Stimulated activated CD4-positive, alpha-beta T cell treated with anti-CD3 and anti-CD28 coated beads, Interleukin-15, amount 100 ng/mL, for 1 hour (primary cell): ENCODE results near the gene DGKB.
"Not testable (repeated sequence)": the region's sequence is repeated elsewhere in the genome, so short reads cannot be mapped to it uniquely, and the experiment has no call there.

Experiments used
- DNase-seq, 2 donors: peaks; one replicate each; pipeline ENCODE4 v3.0.0-alpha.2; 2020; ENCODE audit warnings: low read depth in 1 of 2, low spot score in 1 of 2

Gene DGKB

GRCh38 chr7:14478834-14479510 is 423.6 kb downstream of the DGKB start:
- no peak for DNase-seq

GRCh38 chr7:14461716-14462115 is 440.8 kb downstream of the DGKB start:
- DNase-seq, result not testable (repeated sequence)

- not testable (repeated sequence) for DNase-seq
Observed at GRCh38 chr7:14458846-14459245, 443.7 kb downstream of the DGKB start.

GRCh38 chr7:14457568-14458453 is 444.7 kb downstream of the DGKB start:
- no peak for DNase-seq

- no peak for DNase-seq
Observed at GRCh38 chr7:14449291-14449690, 453.3 kb downstream of the DGKB start.

- no peak for DNase-seq
Observed at GRCh38 chr7:14446829-14447228, 455.7 kb downstream of the DGKB start.

GRCh38 chr7:14446219-14446618 is 456.3 kb downstream of the DGKB start:
- no peak for DNase-seq

- no peak for DNase-seq
Observed at GRCh38 chr7:14438366-14438765, 464.2 kb downstream of the DGKB start.

- DNase-seq, result no peak
Observed at GRCh38 chr7:14436878-14437277, 465.7 kb downstream of the DGKB start.

GRCh38 chr7:14432924-14433323 is 469.6 kb downstream of the DGKB start:
- no peak for DNase-seq

GRCh38 chr7:14430926-14431325 is 471.6 kb downstream of the DGKB start:
- DNase-seq, result no peak

- DNase-seq, result no peak
Observed at GRCh38 chr7:14425559-14425958, 477.0 kb downstream of the DGKB start.

GRCh38 chr7:14424675-14425074 is 477.9 kb downstream of the DGKB start:
- no peak for DNase-seq

GRCh38 chr7:14420768-14421167 is 481.8 kb downstream of the DGKB start:
- no peak for DNase-seq

GRCh38 chr7:14419531-14419930 is 483.0 kb downstream of the DGKB start:
- no peak for DNase-seq

- DNase-seq, result no peak
Observed at GRCh38 chr7:14418633-14419032, 483.9 kb downstream of the DGKB start.

GRCh38 chr7:14414274-14414986 is 488.1 kb downstream of the DGKB start:
- no peak for DNase-seq

- DNase-seq, result no peak
Observed at GRCh38 chr7:14407246-14408015, 495.1 kb downstream of the DGKB start.

GRCh38 chr7:14403587-14403986 is 499.0 kb downstream of the DGKB start:
- DNase-seq, result no peak

- no peak for DNase-seq
Observed at GRCh38 chr7:14400271-14400670, 502.3 kb downstream of the DGKB start.

- no peak for DNase-seq
Observed at GRCh38 chr7:14398526-14398925, 504.0 kb downstream of the DGKB start.
